K562 (cell line): Measurements from ENCODE around the gene KISS1R.

Experiments used
- CTCF ChIP-seq, 3 experiments: IDR thresholded peaks in 2 of 3; conservative IDR thresholded peaks in 1 of 3; 2 replicates each; pipeline ENCODE4 v1.5.1; 2011 to 2012; ENCODE audit warnings: low read length in 3 of 3, mild to moderate bottlenecking in 3 of 3, control low read depth in 2 of 3, improper control_type of control experiment in 1 of 3, inconsistent platforms in 1 of 3, low read depth in 1 of 3, mixed read lengths in 1 of 3, moderate library complexity in 1 of 3; ENCODE audit not compliant: insufficient read depth in 2 of 3
- POLR2A ChIP-seq: fragments of 450-650 bp; conservative IDR thresholded peaks from 2 replicates; pipeline ENCODE4 v1.6.1; 2016

GRCh38 chr19:873561-874041 is 43.5 kb upstream of the KISS1R start:
- TF ChIP-seq CTCF (IDR thresholded peaks at IDR 0.05 in 2 of 3, conservative IDR thresholded peaks at IDR 0.05 in 1 of 3; ENCODE audit: insufficient read depth in 2 of 3, low read depth in 1 of 3, low read length in 3 of 3), result no peak
- peak; percentile 31; the same call in 1 of the 2 replicates for TF ChIP-seq POLR2A
